SH-SY5Y (cell line): ENCODE results near the gene SLC39A7.

ENCODE experiments used
- GATA2 ChIP-seq: IDR thresholded peaks from 2 replicates; pipeline ENCODE4 v1.6.1; 2011; ENCODE audit warnings: mild to moderate bottlenecking, low read depth, low read length
- GATA3 ChIP-seq: IDR thresholded peaks from 2 replicates; pipeline ENCODE4 v1.6.1; 2011; ENCODE audit warnings: low read depth, mild to moderate bottlenecking, low read length, moderate library complexity

DNA sequence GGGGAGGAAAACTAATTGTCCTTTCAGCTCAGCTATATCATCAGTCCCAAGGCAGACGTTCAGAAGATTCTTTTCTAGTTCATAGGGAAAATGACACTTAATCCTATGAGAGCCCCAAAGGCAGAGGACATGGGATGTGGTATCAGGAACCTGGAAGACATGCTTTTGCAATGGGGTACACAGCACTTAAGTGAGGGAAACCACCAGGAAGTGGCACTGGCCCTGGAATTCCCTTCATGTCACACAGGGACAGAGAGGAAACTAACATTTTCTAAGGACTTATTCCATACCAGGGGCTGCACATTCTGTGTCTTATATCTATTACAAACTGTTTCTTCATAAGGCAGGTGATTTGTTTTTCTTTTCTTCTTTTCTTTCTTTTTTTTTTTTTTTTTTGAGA lies 42.8 kb downstream of the SLC39A7 start:
- TF ChIP-seq GATA2 (no peak), GATA3 (no peak)
